DMS79 (cell line): ENCODE data around the gene HHAT.

Source experiments
- DNase-seq: peaks from one replicate; lab custom pipeline; 2025; lab: John Stamatoyannopoulos, UW

HHAT gene

GRCh38 chr1:210440081-210440480, 111.4 kb downstream of the HHAT start:
- DNase-seq = no peak

- DNase-seq = no peak
Measured at GRCh38 chr1:210441028-210441427, 112.3 kb downstream of the HHAT start.

GRCh38 chr1:210445485-210445884, 116.8 kb downstream of the HHAT start:
- no peak for DNase-seq

GRCh38 chr1:210445931-210446330, 117.2 kb downstream of the HHAT start:
- no peak for DNase-seq

- no peak for DNase-seq
Measured at GRCh38 chr1:210446479-210446878, 117.8 kb downstream of the HHAT start.

- no peak for DNase-seq
Measured at GRCh38 chr1:210447456-210448057, 118.9 kb downstream of the HHAT start.

- peak; percentile 14 for DNase-seq
Measured at GRCh38 chr1:210448297-210448892, 119.7 kb downstream of the HHAT start.

- no peak for DNase-seq
Measured at GRCh38 chr1:210455840-210456603, 127.3 kb downstream of the HHAT start.

- no peak for DNase-seq
Measured at GRCh38 chr1:210456731-210457255, 128.1 kb downstream of the HHAT start.

- DNase-seq = no peak
Measured at GRCh38 chr1:210457568-210457967, 128.9 kb downstream of the HHAT start.

- peak; percentile 16 for DNase-seq
Measured at GRCh38 chr1:210464519-210465039, 135.9 kb downstream of the HHAT start.

GRCh38 chr1:210465150-210465549, 136.4 kb downstream of the HHAT start:
- DNase-seq = no peak

GRCh38 chr1:210467440-210468043, 138.8 kb downstream of the HHAT start:
- DNase-seq = peak; percentile 12

GRCh38 chr1:210469441-210469840, 140.7 kb downstream of the HHAT start:
- no peak for DNase-seq

- no peak for DNase-seq
Measured at GRCh38 chr1:210475321-210475720, 146.6 kb downstream of the HHAT start.

- DNase-seq = no peak
Measured at GRCh38 chr1:210475806-210476205, 147.1 kb downstream of the HHAT start.

- no peak for DNase-seq
Measured at GRCh38 chr1:210476730-210477129, 148.0 kb downstream of the HHAT start.

GRCh38 chr1:210477328-210477924, 148.7 kb downstream of the HHAT start:
- no peak for DNase-seq

GRCh38 chr1:210478820-210479219, 150.1 kb downstream of the HHAT start:
- no peak for DNase-seq

- no peak for DNase-seq
Measured at GRCh38 chr1:210482491-210482890, 153.8 kb downstream of the HHAT start.

GRCh38 chr1:210482945-210483617, 154.4 kb downstream of the HHAT start:
- DNase-seq = no peak
